ENCODE data around the gene CCDC50. TPM values are rescaled to one million over a fixed set of nuclear protein-coding genes. Genes with fewer than 3 reads are reported as not detected.

Gene CCDC50
- total and polyA plus RNA-seq, 2 experiments from 2014 or later: 31.6 to 49.6 TPM

DNA sequence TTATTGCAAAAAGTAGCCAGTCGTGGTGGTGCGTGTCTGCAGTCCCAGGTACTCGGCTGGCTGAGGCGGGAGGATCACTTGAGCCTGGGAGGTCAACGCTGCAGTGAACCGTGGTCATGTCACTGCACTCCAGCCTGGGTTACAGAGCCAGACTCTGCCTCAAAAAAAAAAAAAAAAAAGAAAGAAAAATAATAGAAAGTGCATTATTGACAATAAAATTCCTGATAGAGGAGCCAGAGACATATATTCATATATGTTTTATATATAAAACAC is 88.2 kb downstream of the CCDC50 start:
- no peak overlapping the region for H3K27ac ChIP-seq
- no peak overlapping the region for H3K4me3 ChIP-seq
- TF ChIP-seq, protein P1, sequence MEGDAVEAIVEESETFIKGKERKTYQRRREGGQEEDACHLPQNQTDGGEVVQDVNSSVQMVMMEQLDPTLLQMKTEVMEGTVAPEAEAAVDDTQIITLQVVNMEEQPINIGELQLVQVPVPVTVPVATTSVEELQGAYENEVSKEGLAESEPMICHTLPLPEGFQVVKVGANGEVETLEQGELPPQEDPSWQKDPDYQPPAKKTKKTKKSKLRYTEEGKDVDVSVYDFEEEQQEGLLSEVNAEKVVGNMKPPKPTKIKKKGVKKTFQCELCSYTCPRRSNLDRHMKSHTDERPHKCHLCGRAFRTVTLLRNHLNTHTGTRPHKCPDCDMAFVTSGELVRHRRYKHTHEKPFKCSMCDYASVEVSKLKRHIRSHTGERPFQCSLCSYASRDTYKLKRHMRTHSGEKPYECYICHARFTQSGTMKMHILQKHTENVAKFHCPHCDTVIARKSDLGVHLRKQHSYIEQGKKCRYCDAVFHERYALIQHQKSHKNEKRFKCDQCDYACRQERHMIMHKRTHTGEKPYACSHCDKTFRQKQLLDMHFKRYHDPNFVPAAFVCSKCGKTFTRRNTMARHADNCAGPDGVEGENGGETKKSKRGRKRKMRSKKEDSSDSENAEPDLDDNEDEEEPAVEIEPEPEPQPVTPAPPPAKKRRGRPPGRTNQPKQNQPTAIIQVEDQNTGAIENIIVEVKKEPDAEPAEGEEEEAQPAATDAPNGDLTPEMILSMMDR (IDR thresholded peaks at IDR 0.05; ENCODE audit: poor library complexity): no peak
- TF ChIP-seq EZH2 (IDR thresholded peaks at IDR 0.05; ENCODE audit: borderline replicate concordance) (no peak), EZH2phosphoT487 (IDR thresholded peaks at IDR 0.05; ENCODE audit: low read depth, severe bottlenecking, unreplicated experiment) (no peak)
- no peaks in the 10 kb centered on the region for H3K9me2 ChIP-seq (replicated peaks; ENCODE audit: insufficient read depth)
- H4K20me1 ChIP-seq (ENCODE audit: insufficient read depth, poor library complexity, severe bottlenecking): no peaks in the 10 kb centered on the region
- H3K36me3 ChIP-seq (replicated peaks; ENCODE audit: insufficient read depth, low read depth): no peaks in the 10 kb centered on the region
- DNase-seq (ENCODE audit: low spot score): no peak
- H3K9me3 ChIP-seq (ENCODE audit: low read depth): no peaks in the 10 kb centered on the region
- H3K4me1 ChIP-seq (ENCODE audit: insufficient read depth): no peaks in the 10 kb centered on the region
- H3K79me2 ChIP-seq: no peaks in the 10 kb centered on the region
- no peak overlapping the region for H3K4me2 ChIP-seq
- 67% methylated on average over 6 of the region's 6 CpGs for WGBS (ENCODE audit: low lambda C conversion rate, missing lambda C conversion rate)
- H2AFZ ChIP-seq: no peak overlapping the region
- no peaks in the 10 kb centered on the region for H3K27me3 ChIP-seq

DNA sequence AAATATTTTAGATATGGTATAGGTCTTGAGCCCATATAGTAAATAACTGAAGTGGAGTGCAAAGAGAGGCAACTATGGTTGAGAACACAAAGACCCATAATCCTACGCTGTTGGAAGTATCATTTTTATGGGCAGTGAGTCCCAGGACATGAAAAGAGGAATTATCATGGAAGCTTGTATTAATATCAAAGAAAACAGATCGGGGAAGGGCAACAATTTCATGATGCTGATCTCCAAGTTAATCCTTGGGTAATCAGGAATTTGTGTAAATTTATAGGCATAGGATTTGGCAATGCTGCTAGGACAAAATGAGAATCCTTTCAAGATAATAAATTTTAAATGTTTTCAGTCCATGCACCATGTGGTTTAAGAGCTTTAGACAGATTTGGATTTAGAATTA is 91.6 kb downstream of the CCDC50 start:
- Histone ChIP-seq H3K4me2 (no peak overlapping the region), H3K9me3 (ENCODE audit: low read depth) (no peaks in the 10 kb centered on the region), H4K20me1 (ENCODE audit: insufficient read depth, poor library complexity, severe bottlenecking) (no peaks in the 10 kb centered on the region), H2AFZ (no peak overlapping the region), H3K36me3 (replicated peaks; ENCODE audit: insufficient read depth, low read depth) (no peaks in the 10 kb centered on the region), H3K79me2 (no peaks in the 10 kb centered on the region), H3K4me1 (ENCODE audit: insufficient read depth) (no peaks in the 10 kb centered on the region), H3K9me2 (replicated peaks; ENCODE audit: insufficient read depth) (no peaks in the 10 kb centered on the region), H3K27ac (no peak overlapping the region), H3K27me3 (no peaks in the 10 kb centered on the region), H3K4me3 (no peak overlapping the region)
- no peak for TF ChIP-seq EZH2phosphoT487 (IDR thresholded peaks at IDR 0.05; ENCODE audit: low read depth, severe bottlenecking, unreplicated experiment)
- TF ChIP-seq, protein P1 (IDR thresholded peaks at IDR 0.05; ENCODE audit: poor library complexity): no peak
- TF ChIP-seq EZH2 (IDR thresholded peaks at IDR 0.05; ENCODE audit: borderline replicate concordance): no peak
- DNase-seq (ENCODE audit: low spot score): no peak
- WGBS (ENCODE audit: low lambda C conversion rate, missing lambda C conversion rate): 75% methylated on average over 2 of the region's 2 CpGs

DNA sequence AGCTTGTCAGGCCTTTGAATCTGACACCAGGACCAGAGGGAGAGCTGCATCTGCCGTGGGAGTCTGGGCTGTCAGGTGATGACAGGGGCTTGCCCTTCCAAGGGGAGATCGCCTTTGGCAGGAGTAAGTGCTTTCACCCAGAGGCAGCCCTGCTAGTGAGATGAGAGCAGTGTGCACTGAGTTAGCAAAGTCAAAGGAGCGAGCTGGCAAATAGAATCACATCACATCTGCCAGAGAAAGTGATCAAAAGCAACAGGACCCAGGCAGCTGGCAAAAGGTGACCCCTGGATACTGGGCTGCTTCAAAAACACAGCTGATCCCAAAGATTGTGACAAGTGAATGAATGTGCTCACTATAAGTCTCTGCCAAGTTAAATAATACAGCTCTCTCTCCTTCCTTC is 95.7 kb downstream of the CCDC50 start:
- H3K4me2 ChIP-seq: no peak overlapping the region
- H3K79me2 ChIP-seq: no peaks in the 10 kb centered on the region
- no peaks in the 10 kb centered on the region for H4K20me1 ChIP-seq (ENCODE audit: insufficient read depth, poor library complexity, severe bottlenecking)
- H3K4me3 ChIP-seq: no peak overlapping the region
- H2AFZ ChIP-seq: no peak overlapping the region
- 72% methylated on average over 3 of the region's 3 CpGs for WGBS (ENCODE audit: low lambda C conversion rate, missing lambda C conversion rate)
- no peaks in the 10 kb centered on the region for H3K36me3 ChIP-seq (replicated peaks; ENCODE audit: insufficient read depth, low read depth)
- TF ChIP-seq, protein P1 (IDR thresholded peaks at IDR 0.05; ENCODE audit: poor library complexity): no peak
- TF ChIP-seq EZH2phosphoT487 (IDR thresholded peaks at IDR 0.05; ENCODE audit: low read depth, severe bottlenecking, unreplicated experiment): no peak
- no peak for TF ChIP-seq EZH2 (IDR thresholded peaks at IDR 0.05; ENCODE audit: borderline replicate concordance)
- no peaks in the 10 kb centered on the region for H3K27me3 ChIP-seq
- no peaks in the 10 kb centered on the region for H3K9me2 ChIP-seq (replicated peaks; ENCODE audit: insufficient read depth)
- no peak for DNase-seq (ENCODE audit: low spot score)
- no peak overlapping the region for H3K27ac ChIP-seq
- H3K9me3 ChIP-seq (ENCODE audit: low read depth): no peaks in the 10 kb centered on the region
- H3K4me1 ChIP-seq (ENCODE audit: insufficient read depth): no peaks in the 10 kb centered on the region

DNA sequence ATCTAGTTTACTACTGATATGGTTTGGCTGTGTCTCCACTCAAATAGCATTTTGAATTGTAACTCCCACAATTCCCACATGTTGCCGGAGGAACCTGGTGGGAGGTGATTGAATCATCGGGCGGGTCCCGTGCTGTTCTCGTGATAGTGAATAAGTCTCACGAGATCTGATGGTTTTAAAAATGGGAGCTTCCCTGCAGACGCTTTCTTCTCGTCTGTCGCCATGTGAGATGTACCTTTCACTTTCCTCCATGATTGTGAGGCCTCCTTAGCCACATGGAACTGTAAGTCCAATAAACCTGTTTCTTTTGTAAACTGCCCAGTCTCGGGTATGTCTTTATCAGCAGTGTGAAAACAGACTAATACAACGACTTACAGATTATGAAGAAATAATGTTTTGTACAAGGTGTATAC is 96.1 kb downstream of the CCDC50 start:
- Histone ChIP-seq H3K4me3 (no peak overlapping the region), H3K4me2 (no peak overlapping the region), H4K20me1 (ENCODE audit: insufficient read depth, poor library complexity, severe bottlenecking) (no peaks in the 10 kb centered on the region), H3K27me3 (no peaks in the 10 kb centered on the region), H3K9me2 (replicated peaks; ENCODE audit: insufficient read depth) (no peaks in the 10 kb centered on the region), H2AFZ (no peak overlapping the region), H3K4me1 (ENCODE audit: insufficient read depth) (no peaks in the 10 kb centered on the region), H3K27ac (no peak overlapping the region), H3K36me3 (replicated peaks; ENCODE audit: insufficient read depth, low read depth) (no peaks in the 10 kb centered on the region), H3K9me3 (ENCODE audit: low read depth) (no peaks in the 10 kb centered on the region), H3K79me2 (no peaks in the 10 kb centered on the region)
- 93% methylated on average over 11 of the region's 11 CpGs for WGBS (ENCODE audit: low lambda C conversion rate, missing lambda C conversion rate)
- no peak for DNase-seq (ENCODE audit: low spot score)
- TF ChIP-seq EZH2 (IDR thresholded peaks at IDR 0.05; ENCODE audit: borderline replicate concordance): no peak
- TF ChIP-seq, protein P1 (IDR thresholded peaks at IDR 0.05; ENCODE audit: poor library complexity): no peak
- no peak for TF ChIP-seq EZH2phosphoT487 (IDR thresholded peaks at IDR 0.05; ENCODE audit: low read depth, severe bottlenecking, unreplicated experiment)

Measured in hepatocyte (in vitro differentiated cells).